A673 (cell line): Measurements from ENCODE around the gene ARRB1. TPM values are rescaled to one million over a fixed set of nuclear protein-coding genes. Genes with fewer than 3 reads are reported as not detected.

Experiments used
- BruUV-seq: library from RNA; stranded (reverse); fragments of 400-500 nt; replicated peaks from 2 replicates; lab custom pipeline; 2021; lab: Mats Ljungman, UMichigan
- CTCF ChIA-PET: fragments of 300-600 bp; sonication (Branson Sonifier 250); formaldehyde crosslinking; loops from one replicate; lab custom pipeline; 2022; ENCODE audit warnings: antibody characterized with exemption; lab: Charles Lee
- POLR2A ChIA-PET: fragments of 300-600 bp; sonication (Branson Sonifier 250); formaldehyde crosslinking; loops from one replicate; lab custom pipeline; 2022; ENCODE audit warnings: antibody characterized with exemption; ENCODE audit not compliant: low non-redundant PET; lab: Charles Lee
- DNase-seq: peaks from one replicate; pipeline ENCODE4 v3.0.0-alpha.2; 2015; ENCODE audit warnings: low spot score
- H3K27ac ChIP-seq: fragments of 200-600 bp; sonication (generic); 2 replicates; pipeline ENCODE4 v1.5.1; 2016; ENCODE audit warnings: mixed run types, low read depth, mild to moderate bottlenecking, mixed read lengths, antibody characterized with exemption, low read length; ENCODE audit not compliant: poor library complexity, severe bottlenecking
- H3K27me3 ChIP-seq: fragments of 200-600 bp; sonication (generic); replicated peaks from 2 replicates; pipeline ENCODE4 v1.6.1; 2017; ENCODE audit warnings: mixed run types, low read depth, mild to moderate bottlenecking, mixed read lengths, antibody characterized with exemption, low read length; ENCODE audit not compliant: insufficient read depth, poor library complexity
- H3K36me3 ChIP-seq: fragments of 200-600 bp; sonication (generic); 2 replicates; pipeline ENCODE4 v1.6.1; 2016; ENCODE audit warnings: mixed run types, mild to moderate bottlenecking, mixed read lengths, antibody characterized with exemption, low read length; ENCODE audit not compliant: insufficient read depth, poor library complexity, severe bottlenecking
- H3K4me1 ChIP-seq: fragments of 200-600 bp; sonication (generic); 2 replicates; pipeline ENCODE4 v1.6.1; 2017; ENCODE audit warnings: mixed run types, mild to moderate bottlenecking, mixed read lengths, antibody characterized with exemption, low read length; ENCODE audit not compliant: insufficient read depth, poor library complexity, severe bottlenecking
- H3K4me3 ChIP-seq: fragments of 200-600 bp; sonication (generic); 2 replicates; pipeline ENCODE4 v1.5.1; 2016; ENCODE audit warnings: low read depth, mixed run types, mild to moderate bottlenecking, mixed read lengths, low read length; ENCODE audit not compliant: poor library complexity, severe bottlenecking
- H3K9me3 ChIP-seq: fragments of 200-600 bp; sonication (generic); 2 replicates; pipeline ENCODE4 v1.6.1; 2016; ENCODE audit warnings: mixed run types, low read depth, mild to moderate bottlenecking, mixed read lengths, antibody characterized with exemption, low read length; ENCODE audit not compliant: poor library complexity, severe bottlenecking
- EZH2 ChIP-seq: fragments of 200-600 bp; sonication (generic); IDR thresholded peaks from 2 replicates; pipeline ENCODE4 v1.6.1; 2017; ENCODE audit warnings: borderline replicate concordance, low read depth, mild to moderate bottlenecking, mixed read lengths, antibody characterized with exemption, low read length; ENCODE audit not compliant: poor library complexity, severe bottlenecking
- intact Hi-C: fragments of 100-400 bp; cut with micrococcal nuclease; formaldehyde crosslinking; loops from one replicate; pipeline ENCODE4 v1.10.0; 2022; ENCODE audit not compliant: unreplicated experiment
- total RNA-seq: library from RNA; stranded (reverse); gene quantifications from 2 replicates; pipeline ENCODE4 v1.2.3, GENCODE V29; 2021
- TF ChIP-seq, protein P1 (sequence below): fragments of 300-800, 200-600 bp; sonication (generic); conservative IDR thresholded peaks from 2 replicates; pipeline ENCODE4 v1.5.1; 2017; ENCODE audit warnings: low read depth, mild to moderate bottlenecking, antibody characterized with exemption, low read length, moderate library complexity, mixed read lengths

ARRB1 gene
- total RNA-seq, 1 experiment from 2014 or later = 37.8 TPM

- POLR2A ChIA-PET = no interaction called here
- no TSS peak for BruUV-seq
- H3K4me1 ChIP-seq = no peaks in the 10 kb centered on the region
- H3K4me3 ChIP-seq = no peak overlapping the region
- TF ChIP-seq, protein P1, sequence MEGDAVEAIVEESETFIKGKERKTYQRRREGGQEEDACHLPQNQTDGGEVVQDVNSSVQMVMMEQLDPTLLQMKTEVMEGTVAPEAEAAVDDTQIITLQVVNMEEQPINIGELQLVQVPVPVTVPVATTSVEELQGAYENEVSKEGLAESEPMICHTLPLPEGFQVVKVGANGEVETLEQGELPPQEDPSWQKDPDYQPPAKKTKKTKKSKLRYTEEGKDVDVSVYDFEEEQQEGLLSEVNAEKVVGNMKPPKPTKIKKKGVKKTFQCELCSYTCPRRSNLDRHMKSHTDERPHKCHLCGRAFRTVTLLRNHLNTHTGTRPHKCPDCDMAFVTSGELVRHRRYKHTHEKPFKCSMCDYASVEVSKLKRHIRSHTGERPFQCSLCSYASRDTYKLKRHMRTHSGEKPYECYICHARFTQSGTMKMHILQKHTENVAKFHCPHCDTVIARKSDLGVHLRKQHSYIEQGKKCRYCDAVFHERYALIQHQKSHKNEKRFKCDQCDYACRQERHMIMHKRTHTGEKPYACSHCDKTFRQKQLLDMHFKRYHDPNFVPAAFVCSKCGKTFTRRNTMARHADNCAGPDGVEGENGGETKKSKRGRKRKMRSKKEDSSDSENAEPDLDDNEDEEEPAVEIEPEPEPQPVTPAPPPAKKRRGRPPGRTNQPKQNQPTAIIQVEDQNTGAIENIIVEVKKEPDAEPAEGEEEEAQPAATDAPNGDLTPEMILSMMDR = no peak
- no peak for TF ChIP-seq EZH2
- DNase-seq = no peak
- H3K9me3 ChIP-seq = no peaks in the 10 kb centered on the region
- peaks cover 15% of the 10 kb centered on the region for H3K27me3 ChIP-seq
- CTCF ChIA-PET = interaction anchor here (1.0 kb wide), 1 partner anchor 11 kb away, joined by 4 read pairs; no protein-coding TSS in a partner anchor
- intact Hi-C loops = no loop called here
- H3K36me3 ChIP-seq = no peaks in the 10 kb centered on the region
- H3K27ac ChIP-seq = no peak overlapping the region
These were observed 114.4 kb downstream of the ARRB1 start for GRCh38 chr11:75237050-75237449.

GRCh38 chr11:75236062-75236461, 115.4 kb downstream of the ARRB1 start:
- Histone ChIP-seq H3K27ac (no peak overlapping the region), H3K36me3 (no peaks in the 10 kb centered on the region), H3K27me3 (peaks cover 14% of the 10 kb centered on the region), H3K4me1 (no peaks in the 10 kb centered on the region), H3K9me3 (no peaks in the 10 kb centered on the region), H3K4me3 (no peak overlapping the region)
- DNase-seq = no peak
- ChIA-PET CTCF (no interaction called here), POLR2A (no interaction called here)
- intact Hi-C loops = no loop called here
- TF ChIP-seq, protein P1 = no peak
- no peak for TF ChIP-seq EZH2
- no TSS peak for BruUV-seq

- peak; percentile 70 for DNase-seq
- Histone ChIP-seq H3K27ac (no peak overlapping the region), H3K4me1 (no peaks in the 10 kb centered on the region), H3K36me3 (no peaks in the 10 kb centered on the region), H3K4me3 (no peak overlapping the region), H3K27me3 (no peaks in the 10 kb centered on the region), H3K9me3 (no peaks in the 10 kb centered on the region)
- ChIA-PET POLR2A (no interaction called here), CTCF (no interaction called here)
- intact Hi-C loops = loop anchor here (1.0 kb wide), 1 partner anchor 19 kb away; no protein-coding TSS in a partner anchor
- TF ChIP-seq, protein P1 = no peak
- TF ChIP-seq EZH2 = no peak
- no TSS peak for BruUV-seq
These were observed 117.7 kb downstream of the ARRB1 start for GRCh38 chr11:75233754-75234172.
